Activated naive CD8-positive, alpha-beta T cell treated with anti-CD3 and anti-CD28 coated beads, Interleukin-2, amount 50 U/mL, for 24 hours (primary cell): ENCODE results near the gene DCHS2.
A peak's percentile ranks its signal among the peaks of the same experiment; 100 is the strongest.

Experiments
- ATAC-seq: fragments of 150-1000 bp; cut with Tn5 transposase; one replicate; pipeline ENCODE4 v1.10.0; 2021
- DNase-seq: peaks from one replicate; pipeline ENCODE4 v3.0.0; 2021
- H3K27ac Mint-ChIP-seq: one replicate; pipeline ENCODE4 v1.8.0; 2021; ENCODE audit warnings: mild to moderate bottlenecking, mixed read lengths
- H3K27me3 Mint-ChIP-seq: one replicate; pipeline ENCODE4 v1.8.0; 2021; ENCODE audit warnings: mixed read lengths
- H3K36me3 Mint-ChIP-seq: one replicate; pipeline ENCODE4 v1.8.0; 2021; ENCODE audit warnings: low read depth, mixed read lengths
- H3K4me1 Mint-ChIP-seq: one replicate; pipeline ENCODE4 v1.8.0; 2021; ENCODE audit warnings: mixed read lengths
- H3K4me3 Mint-ChIP-seq: one replicate; pipeline ENCODE4 v1.8.0; 2021; ENCODE audit warnings: mild to moderate bottlenecking, moderate library complexity, mixed read lengths
- H3K9me3 Mint-ChIP-seq: one replicate; pipeline ENCODE4 v1.8.0; 2021; ENCODE audit warnings: mixed read lengths

The DCHS2 gene

GRCh38 chr4:154503598-154503997, 12.0 kb upstream of the DCHS2 start:
- Mint-ChIP-seq H3K36me3 (no peaks in the 10 kb centered on the region), H3K27me3 (peaks cover 39% of the 10 kb centered on the region), H3K27ac (no peak overlapping the region), H3K4me3 (no peak overlapping the region), H3K4me1 (no peaks in the 10 kb centered on the region), H3K9me3 (no peaks in the 10 kb centered on the region)
- DNase-seq, result no peak
- ATAC-seq, result no peak

- Mint-ChIP-seq H3K27me3 (peaks cover 39% of the 10 kb centered on the region), H3K9me3 (no peaks in the 10 kb centered on the region), H3K36me3 (no peaks in the 10 kb centered on the region), H3K4me3 (no peak overlapping the region), H3K4me1 (no peaks in the 10 kb centered on the region), H3K27ac (no peak overlapping the region)
- no peak for ATAC-seq
- DNase-seq, result no peak
Measured at GRCh38 chr4:154502111-154502510, 10.5 kb upstream of the DCHS2 start.

- Mint-ChIP-seq H3K27ac (no peak overlapping the region), H3K27me3 (peaks cover 42% of the 10 kb centered on the region), H3K4me1 (no peaks in the 10 kb centered on the region), H3K9me3 (no peaks in the 10 kb centered on the region), H3K4me3 (no peak overlapping the region), H3K36me3 (no peaks in the 10 kb centered on the region)
- ATAC-seq, result no peak
- DNase-seq, result no peak
Measured at GRCh38 chr4:154497889-154498288, 6.3 kb upstream of the DCHS2 start.

- Mint-ChIP-seq H3K4me3 (no peak overlapping the region), H3K9me3 (no peaks in the 10 kb centered on the region), H3K4me1 (peaks cover 9% of the 10 kb centered on the region), H3K27ac (no peak overlapping the region), H3K36me3 (no peaks in the 10 kb centered on the region), H3K27me3 (peaks cover 52% of the 10 kb centered on the region)
- DNase-seq (no peak), ATAC-seq (no peak)
Measured at GRCh38 chr4:154495867-154496266, 4.3 kb upstream of the DCHS2 start.

- DNase-seq (no peak), ATAC-seq (no peak)
- peaks cover 12% of the 10 kb centered on the region for H3K4me1 Mint-ChIP-seq
- peak overlapping the region; percentile 71 for H3K4me3 Mint-ChIP-seq
- no peaks in the 10 kb centered on the region for H3K9me3 Mint-ChIP-seq
- peaks cover 73% of the 10 kb centered on the region for H3K27me3 Mint-ChIP-seq
- no peak overlapping the region for H3K27ac Mint-ChIP-seq
- H3K36me3 Mint-ChIP-seq, result no peaks in the 10 kb centered on the region
Measured at GRCh38 chr4:154492288-154492687, 689 bp upstream of the DCHS2 start.

GRCh38 chr4:154490583-154491340, 837 bp downstream of the DCHS2 start:
- H3K4me1 Mint-ChIP-seq, result peaks cover 12% of the 10 kb centered on the region
- H3K36me3 Mint-ChIP-seq, result no peaks in the 10 kb centered on the region
- H3K27me3 Mint-ChIP-seq, result peaks cover 69% of the 10 kb centered on the region
- H3K27ac Mint-ChIP-seq, result no peak overlapping the region
- ATAC-seq (peak; percentile 53), DNase-seq (peak; percentile 35)
- no peaks in the 10 kb centered on the region for H3K9me3 Mint-ChIP-seq
- H3K4me3 Mint-ChIP-seq, result peak overlapping the region; percentile 71

GRCh38 chr4:154490234-154490582, 1.4 kb downstream of the DCHS2 start:
- H3K4me3 Mint-ChIP-seq, result no peak overlapping the region

GRCh38 chr4:154489558-154490233, 1.9 kb downstream of the DCHS2 start:
- no peaks in the 10 kb centered on the region for H3K9me3 Mint-ChIP-seq
- no peak for DNase-seq
- no peak overlapping the region for H3K4me3 Mint-ChIP-seq
- no peak overlapping the region for H3K27ac Mint-ChIP-seq
- H3K27me3 Mint-ChIP-seq, result peaks cover 61% of the 10 kb centered on the region
- ATAC-seq, result no peak
- peaks cover 12% of the 10 kb centered on the region for H3K4me1 Mint-ChIP-seq
- no peaks in the 10 kb centered on the region for H3K36me3 Mint-ChIP-seq

More at GRCh38 chr4:154490234-154490582, 1.4 kb downstream of the DCHS2 start:
- Mint-ChIP-seq H3K4me1 (peaks cover 12% of the 10 kb centered on the region), H3K27me3 (peaks cover 65% of the 10 kb centered on the region), H3K27ac (no peak overlapping the region), H3K9me3 (no peaks in the 10 kb centered on the region), H3K36me3 (no peaks in the 10 kb centered on the region)
- DNase-seq (no peak), ATAC-seq (no peak)

GRCh38 chr4:154487145-154487544, 4.5 kb downstream of the DCHS2 start:
- ATAC-seq (no peak), DNase-seq (no peak)
- Mint-ChIP-seq H3K9me3 (no peaks in the 10 kb centered on the region), H3K27ac (no peak overlapping the region), H3K36me3 (no peaks in the 10 kb centered on the region), H3K4me1 (peaks cover 9% of the 10 kb centered on the region), H3K27me3 (peaks cover 39% of the 10 kb centered on the region), H3K4me3 (no peak overlapping the region)

GRCh38 chr4:154485127-154485773, 6.3 kb downstream of the DCHS2 start:
- DNase-seq (no peak), ATAC-seq (no peak)
- H3K27me3 Mint-ChIP-seq, result peaks cover 22% of the 10 kb centered on the region
- no peaks in the 10 kb centered on the region for H3K36me3 Mint-ChIP-seq
- no peaks in the 10 kb centered on the region for H3K9me3 Mint-ChIP-seq
- no peak overlapping the region for H3K4me3 Mint-ChIP-seq
- no peak overlapping the region for H3K27ac Mint-ChIP-seq
- H3K4me1 Mint-ChIP-seq, result no peaks in the 10 kb centered on the region

GRCh38 chr4:154478547-154478946, 13.1 kb downstream of the DCHS2 start:
- Mint-ChIP-seq H3K27ac (no peak overlapping the region), H3K4me1 (no peaks in the 10 kb centered on the region), H3K4me3 (no peak overlapping the region), H3K36me3 (no peaks in the 10 kb centered on the region), H3K9me3 (no peaks in the 10 kb centered on the region), H3K27me3 (peaks cover 9% of the 10 kb centered on the region)
- ATAC-seq (no peak), DNase-seq (no peak)

- no peak overlapping the region for H3K4me3 Mint-ChIP-seq
- no peaks in the 10 kb centered on the region for H3K36me3 Mint-ChIP-seq
- DNase-seq (no peak), ATAC-seq (no peak)
- H3K9me3 Mint-ChIP-seq, result no peaks in the 10 kb centered on the region
- peaks cover 10% of the 10 kb centered on the region for H3K27me3 Mint-ChIP-seq
- no peak overlapping the region for H3K27ac Mint-ChIP-seq
- H3K4me1 Mint-ChIP-seq, result no peaks in the 10 kb centered on the region
Measured at GRCh38 chr4:154478128-154478527, 13.5 kb downstream of the DCHS2 start.

- DNase-seq (no peak), ATAC-seq (no peak)
- Mint-ChIP-seq H3K36me3 (no peaks in the 10 kb centered on the region), H3K27ac (no peak overlapping the region), H3K27me3 (peaks cover 14% of the 10 kb centered on the region), H3K9me3 (no peaks in the 10 kb centered on the region), H3K4me1 (no peaks in the 10 kb centered on the region), H3K4me3 (no peak overlapping the region)
Measured at GRCh38 chr4:154476232-154476631, 15.4 kb downstream of the DCHS2 start.

- Mint-ChIP-seq H3K4me1 (no peaks in the 10 kb centered on the region), H3K27me3 (peaks cover 16% of the 10 kb centered on the region), H3K4me3 (no peak overlapping the region), H3K27ac (no peak overlapping the region), H3K36me3 (no peaks in the 10 kb centered on the region), H3K9me3 (no peaks in the 10 kb centered on the region)
- no peak for ATAC-seq
- DNase-seq, result no peak
Measured at GRCh38 chr4:154475820-154476219, 15.8 kb downstream of the DCHS2 start.

GRCh38 chr4:154473497-154473896, 18.1 kb downstream of the DCHS2 start:
- Mint-ChIP-seq H3K36me3 (no peaks in the 10 kb centered on the region), H3K27me3 (peaks cover 22% of the 10 kb centered on the region), H3K27ac (no peak overlapping the region), H3K4me1 (no peaks in the 10 kb centered on the region), H3K9me3 (no peaks in the 10 kb centered on the region), H3K4me3 (no peak overlapping the region)
- ATAC-seq (no peak), DNase-seq (no peak)
